ENCODE results near the gene NOS3.

Gene NOS3

DNA sequence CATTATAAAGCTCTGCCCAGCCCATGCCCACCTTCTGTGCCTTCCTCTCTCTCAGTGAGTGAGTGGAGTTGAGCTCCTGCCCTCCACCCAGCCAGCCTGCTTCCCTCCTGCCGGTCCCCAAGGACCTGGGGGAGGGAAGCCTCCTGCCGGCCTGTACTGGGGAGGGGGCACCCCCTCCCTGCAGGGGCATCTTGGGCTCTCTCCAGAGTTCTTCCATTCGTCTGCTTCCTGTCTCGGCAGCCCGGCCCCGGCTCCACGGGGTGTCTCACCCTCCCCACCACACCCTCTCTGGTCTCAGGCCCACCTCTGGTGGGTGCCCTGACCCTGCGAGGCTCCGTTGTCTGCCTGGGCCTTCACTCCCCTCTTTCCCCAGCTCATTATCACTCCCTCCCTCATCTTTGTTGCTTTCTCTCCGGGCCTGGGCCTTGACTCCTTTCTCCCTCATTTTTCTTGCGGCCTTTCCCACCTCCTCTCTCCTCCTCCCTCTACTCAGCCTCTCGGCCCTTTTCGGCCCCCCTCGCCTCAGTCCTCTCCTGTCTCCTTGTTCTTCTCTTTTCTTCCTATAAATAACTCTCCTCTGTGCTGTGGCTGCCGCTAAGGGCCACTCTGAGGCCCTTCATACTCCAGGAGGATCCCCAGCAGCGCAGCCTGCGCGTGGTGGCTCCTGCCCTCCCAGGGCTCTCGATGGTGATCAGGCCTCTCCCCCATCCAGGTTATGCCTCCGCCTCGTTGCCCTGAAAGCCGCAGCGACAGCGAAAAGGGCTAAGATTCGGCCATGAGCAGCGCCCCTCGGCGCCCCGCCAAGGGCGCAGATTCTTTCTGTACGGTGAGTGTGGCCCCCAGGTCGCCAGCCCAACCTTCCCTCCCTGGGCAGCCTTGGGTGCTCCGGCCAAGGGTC, 70.6 kb downstream of the NOS3 start:
- peak overlapping the region; percentile 85 for H3K4me3 ChIP-seq (ENCODE audit: low read depth, low read length)
- in situ Hi-C loops (cut with HindIII; ENCODE audit: low sequenced_read_pairs) = no loop called here
- no peak for DNase-seq (ENCODE audit: low read depth, low spot score)
- TF ChIP-seq, protein P1, sequence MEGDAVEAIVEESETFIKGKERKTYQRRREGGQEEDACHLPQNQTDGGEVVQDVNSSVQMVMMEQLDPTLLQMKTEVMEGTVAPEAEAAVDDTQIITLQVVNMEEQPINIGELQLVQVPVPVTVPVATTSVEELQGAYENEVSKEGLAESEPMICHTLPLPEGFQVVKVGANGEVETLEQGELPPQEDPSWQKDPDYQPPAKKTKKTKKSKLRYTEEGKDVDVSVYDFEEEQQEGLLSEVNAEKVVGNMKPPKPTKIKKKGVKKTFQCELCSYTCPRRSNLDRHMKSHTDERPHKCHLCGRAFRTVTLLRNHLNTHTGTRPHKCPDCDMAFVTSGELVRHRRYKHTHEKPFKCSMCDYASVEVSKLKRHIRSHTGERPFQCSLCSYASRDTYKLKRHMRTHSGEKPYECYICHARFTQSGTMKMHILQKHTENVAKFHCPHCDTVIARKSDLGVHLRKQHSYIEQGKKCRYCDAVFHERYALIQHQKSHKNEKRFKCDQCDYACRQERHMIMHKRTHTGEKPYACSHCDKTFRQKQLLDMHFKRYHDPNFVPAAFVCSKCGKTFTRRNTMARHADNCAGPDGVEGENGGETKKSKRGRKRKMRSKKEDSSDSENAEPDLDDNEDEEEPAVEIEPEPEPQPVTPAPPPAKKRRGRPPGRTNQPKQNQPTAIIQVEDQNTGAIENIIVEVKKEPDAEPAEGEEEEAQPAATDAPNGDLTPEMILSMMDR (IDR thresholded peaks at IDR 0.05; ENCODE audit: low read depth, low read length) = no peak

DNA sequence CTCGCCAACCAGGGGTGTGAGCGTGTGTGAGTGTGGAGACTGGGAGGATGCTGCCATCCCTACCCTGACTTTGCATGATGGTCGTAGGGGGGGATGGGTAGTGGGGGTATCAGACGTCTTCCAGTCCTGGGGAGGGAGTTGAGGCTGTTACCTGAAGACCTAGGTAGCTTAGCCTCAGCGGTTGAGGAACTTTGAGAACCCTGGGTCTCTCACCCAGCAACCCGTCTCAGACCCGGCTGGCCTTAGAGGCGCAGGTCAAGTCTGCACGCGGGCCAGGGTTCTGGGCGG, 71.2 kb downstream of the NOS3 start:
- no peak for DNase-seq (ENCODE audit: low read depth, low spot score)
- in situ Hi-C loops (cut with HindIII; ENCODE audit: low sequenced_read_pairs) = no loop called here
- H3K4me3 ChIP-seq (ENCODE audit: low read depth, low read length) = no peak overlapping the region
- TF ChIP-seq, protein P1 (IDR thresholded peaks at IDR 0.05; ENCODE audit: low read depth, low read length) = no peak

DNA sequence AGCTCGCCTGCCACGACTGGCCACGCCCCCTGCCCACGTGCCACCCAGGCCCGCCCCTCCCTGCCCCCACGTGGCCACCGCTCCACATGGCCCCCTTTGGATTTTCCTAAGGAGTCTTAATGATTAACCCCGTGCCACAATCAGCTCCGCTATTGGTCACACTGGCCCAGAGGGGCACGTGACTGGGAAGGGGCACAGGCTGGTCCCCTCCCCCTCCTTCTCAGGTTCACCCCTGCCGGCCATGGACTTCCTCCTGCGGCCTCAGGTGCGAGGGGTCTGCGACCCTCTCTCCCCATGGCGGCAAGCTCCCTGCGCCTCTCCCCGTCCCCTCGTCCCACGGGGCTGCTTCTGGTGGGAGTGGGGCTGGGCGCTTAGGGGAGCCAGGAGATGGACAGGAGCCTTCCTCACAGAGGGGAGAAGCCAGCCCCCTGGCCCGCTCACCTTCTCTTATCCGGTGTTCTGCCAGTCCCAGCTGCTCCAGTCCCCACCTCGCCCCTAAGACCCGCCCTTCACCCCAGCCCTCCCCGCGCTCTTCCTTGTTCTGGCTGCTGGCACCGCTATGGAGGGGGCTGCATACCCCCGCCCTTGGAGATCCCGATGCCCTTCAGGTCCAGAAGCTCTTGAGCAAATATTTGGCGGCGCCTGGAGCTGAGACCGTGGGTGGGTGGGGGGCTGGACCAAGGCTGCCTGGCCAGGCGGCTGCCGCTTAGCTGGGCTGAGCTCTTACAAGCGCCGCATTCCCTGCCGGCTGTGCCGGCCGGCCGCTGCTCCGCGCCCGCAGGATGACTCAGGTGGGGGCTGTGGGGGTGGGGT, 71.8 kb downstream of the NOS3 start:
- DNase-seq (ENCODE audit: low read depth, low spot score) = peak; percentile 78
- TF ChIP-seq, protein P1 (IDR thresholded peaks at IDR 0.05; ENCODE audit: low read depth, low read length) = no peak
- peak overlapping the region; percentile 8 for H3K4me3 ChIP-seq (ENCODE audit: low read depth, low read length)
- in situ Hi-C loops (cut with HindIII; ENCODE audit: low sequenced_read_pairs) = no loop called here

DNA sequence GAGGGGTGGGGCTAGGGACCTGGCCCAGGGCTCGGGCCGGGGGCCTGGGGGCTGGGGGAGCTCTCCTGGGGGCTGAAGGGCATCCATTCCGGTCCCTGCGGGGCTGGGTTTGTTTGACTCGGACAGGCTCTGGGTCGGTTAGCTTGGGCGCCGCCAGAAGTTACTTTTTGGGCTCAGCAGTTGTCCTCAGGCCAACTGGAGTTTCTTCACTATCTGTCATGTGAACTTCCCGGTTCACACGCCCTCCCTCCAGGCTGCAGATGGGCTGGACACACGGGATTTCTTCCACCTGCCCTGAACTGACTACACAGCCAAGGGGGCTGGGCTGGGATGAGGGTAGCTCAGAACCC, 72.4 kb downstream of the NOS3 start:
- TF ChIP-seq, protein P1 (IDR thresholded peaks at IDR 0.05; ENCODE audit: low read depth, low read length) = no peak
- no peak overlapping the region for H3K4me3 ChIP-seq (ENCODE audit: low read depth, low read length)
- DNase-seq (ENCODE audit: low read depth, low spot score) = peak; percentile 44
- in situ Hi-C loops (cut with HindIII; ENCODE audit: low sequenced_read_pairs) = no loop called here

Data from astrocyte of the spinal cord (primary cell).